GM19467 (cell line): Measurements from ENCODE around the gene PF4V1.

Experiments
- ATAC-seq: cut with Tn5 transposase; IDR thresholded peaks from one replicate; pipeline ENCODE4 v1.9.1; 2021; ENCODE audit warnings: mild to moderate bottlenecking, moderate library complexity; ENCODE audit not compliant: unreplicated experiment

The PF4V1 gene

GRCh38 chr4:73844806-73845205 lies 8.3 kb upstream of the PF4V1 start:
- no peak for ATAC-seq

GRCh38 chr4:73847526-73848182 lies 5.4 kb upstream of the PF4V1 start:
- no peak for ATAC-seq

GRCh38 chr4:73848183-73848777 lies 4.8 kb upstream of the PF4V1 start:
- no peak for ATAC-seq

GRCh38 chr4:73850261-73850970 lies 2.7 kb upstream of the PF4V1 start:
- ATAC-seq, result no peak

GRCh38 chr4:73851293-73851692 lies 1.8 kb upstream of the PF4V1 start:
- ATAC-seq, result no peak

GRCh38 chr4:73852771-73853170 lies 325 bp upstream of the PF4V1 start:
- no peak for ATAC-seq

- ATAC-seq, result no peak
Observed at GRCh38 chr4:73853718-73854473, 800 bp downstream of the PF4V1 start.

- ATAC-seq, result no peak
Observed at GRCh38 chr4:73855406-73855805, 2.3 kb downstream of the PF4V1 start.

- ATAC-seq, result no peak
Observed at GRCh38 chr4:73856518-73856917, 3.4 kb downstream of the PF4V1 start.

- no peak for ATAC-seq
Observed at GRCh38 chr4:73859614-73860088, 6.6 kb downstream of the PF4V1 start.

- no peak for ATAC-seq
Observed at GRCh38 chr4:73860181-73860580, 7.1 kb downstream of the PF4V1 start.

GRCh38 chr4:73860917-73861316 lies 7.8 kb downstream of the PF4V1 start:
- ATAC-seq, result no peak

- no peak for ATAC-seq
Observed at GRCh38 chr4:73862322-73862721, 9.2 kb downstream of the PF4V1 start.

GRCh38 chr4:73864365-73864764 lies 11.3 kb downstream of the PF4V1 start:
- ATAC-seq, result no peak

- ATAC-seq, result no peak
Observed at GRCh38 chr4:73864961-73865360, 11.9 kb downstream of the PF4V1 start.

GRCh38 chr4:73865431-73866096 lies 12.5 kb downstream of the PF4V1 start:
- no peak for ATAC-seq

- no peak for ATAC-seq
Observed at GRCh38 chr4:73866246-73866645, 13.2 kb downstream of the PF4V1 start.

- no peak for ATAC-seq
Observed at GRCh38 chr4:73867783-73868182, 14.7 kb downstream of the PF4V1 start.

- ATAC-seq, result no peak
Observed at GRCh38 chr4:73868206-73869129, 15.4 kb downstream of the PF4V1 start.
